K562 (cell line): ENCODE measurements around the gene DTX4. TPM values are rescaled to one million over a fixed set of nuclear protein-coding genes. Genes with fewer than 3 reads are reported as not detected.
A peak's percentile ranks its signal among the peaks of the same experiment; 100 is the strongest.

Source experiments
- ATAC-seq: fragments of 200-7000 bp; cut with Tn5 transposase; 3 replicates; pipeline ENCODE4 v1.9.1; 2020; ENCODE audit warnings: moderate library complexity
- BruUV-seq: library from RNA; stranded (reverse); fragments of 400-500 nt; replicated peaks from 2 replicates; lab custom pipeline; 2021; lab: Mats Ljungman, UMichigan
- CTCF ChIA-PET: fragments of 300-600 bp; formaldehyde crosslinking; extraction: SDS; loops from one replicate; lab custom pipeline; 2021; ENCODE audit warnings: low intra/inter-chr PET ratio; lab: Yijun Ruan, JAX
- POLR2A ChIA-PET: fragments of 300-600, 350-650 bp; sonication (Branson Sonifier 250); formaldehyde crosslinking; extraction: SDS; loops from one replicate; lab custom pipeline; 2021; ENCODE audit warnings: antibody characterized with exemption, inconsistent platforms; lab: Yijun Ruan, JAX
- DNase-seq, 4 experiments: peaks; one replicate each; pipeline versions ENCODE4 v3.0.0 to v3.0.0-alpha.2; 2011 to 2018; ENCODE audit warnings: low spot score in 3 of 4, mixed read lengths in 3 of 4; ENCODE audit errors: extremely low read depth in 1 of 4
- FAIRE-seq: peaks from 2 replicates; lab custom pipeline; 2011; peaks lifted over from hg19 to GRCh38; lab: Jason Lieb, UNC
- H2AFZ ChIP-seq: 2 replicates; pipeline ENCODE4 v1.6.0; 2011; ENCODE audit warnings: low read depth, low read length, control low read depth, inconsistent platforms
- H3K27ac ChIP-seq: fragments of 200-600 bp; 3 replicates; pipeline ENCODE4 v1.8.0; 2011; ENCODE audit warnings: low read depth, mild to moderate bottlenecking, control low read depth, inconsistent platforms, low read length, moderate library complexity, mixed read lengths; ENCODE audit errors: extremely low read depth
- H3K27me3 ChIP-seq, 2 experiments: fragments of 300-600 bp in 1 of 2; 2 replicates in 1 of 2; 3 replicates in 1 of 2; pipeline versions ENCODE4 v1.6.0 to v1.8.0; 2011; ENCODE audit warnings: inconsistent platforms in 2 of 2, low read length in 2 of 2, mild to moderate bottlenecking in 1 of 2, mixed read lengths in 1 of 2, moderate library complexity in 1 of 2; ENCODE audit not compliant: control insufficient read depth in 2 of 2, insufficient read depth in 2 of 2
- H3K36me3 ChIP-seq: fragments of 300-600 bp; 3 replicates; pipeline ENCODE4 v1.8.0; 2011; ENCODE audit warnings: mild to moderate bottlenecking, low read length, inconsistent platforms; ENCODE audit not compliant: control insufficient read depth, insufficient read depth
- H3K4me1 ChIP-seq, 2 experiments: fragments of 200-600 bp in 1 of 2; replicated peaks in 1 of 2; 2 replicates in 1 of 2; 3 replicates in 1 of 2; pipeline versions ENCODE4 v1.5.1 to v1.8.0; 2011; ENCODE audit warnings: inconsistent platforms in 2 of 2, low read length in 2 of 2, mild to moderate bottlenecking in 1 of 2, mixed read lengths in 1 of 2, moderate library complexity in 1 of 2; ENCODE audit not compliant: control insufficient read depth in 2 of 2, insufficient read depth in 2 of 2
- H3K4me2 ChIP-seq: 2 replicates; pipeline ENCODE4 v1.6.1; 2011; ENCODE audit warnings: low read length, control low read depth, inconsistent platforms, mixed read lengths; ENCODE audit not compliant: insufficient read depth
- H3K4me3 ChIP-seq: fragments of 200-600 bp; sonication (generic), shearing (Covaris generic); 2 replicates; pipeline ENCODE4 v1.5.1; 2016; ENCODE audit warnings: control low read depth, inconsistent platforms
- H3K79me2 ChIP-seq: fragments of 200-600 bp; 3 replicates; pipeline ENCODE4 v1.8.0; 2011; ENCODE audit warnings: low read length, inconsistent platforms; ENCODE audit not compliant: control insufficient read depth, insufficient read depth
- H3K9ac ChIP-seq, 2 experiments: 2 replicates each; pipeline versions ENCODE4 v1.6.0 to v1.6.1; 2011; ENCODE audit warnings: low read depth in 2 of 2, low read length in 2 of 2, control low read depth in 1 of 2, inconsistent platforms in 1 of 2, mild to moderate bottlenecking in 1 of 2, mixed read lengths in 1 of 2; ENCODE audit not compliant: insufficient read depth in 1 of 2
- H3K9me1 ChIP-seq: one replicate; pipeline ENCODE4 v1.6.0; 2011; ENCODE audit warnings: inconsistent platforms, mild to moderate bottlenecking, low read length, moderate library complexity; ENCODE audit not compliant: control insufficient read depth, insufficient read depth
- H3K9me3 ChIP-seq: replicated peaks from 2 replicates; pipeline ENCODE4 v1.5.1; 2011; ENCODE audit warnings: low read depth, low read length, inconsistent platforms; ENCODE audit not compliant: control insufficient read depth, insufficient read depth
- H4K20me1 ChIP-seq: replicated peaks from 2 replicates; pipeline ENCODE4 v1.6.1; 2011; ENCODE audit warnings: low read length, inconsistent platforms, mixed read lengths; ENCODE audit not compliant: control insufficient read depth, insufficient read depth
- BMI1 ChIP-seq: fragments of 150-350 bp; IDR thresholded peaks from 2 replicates; pipeline ENCODE4 v1.6.1; 2014; ENCODE audit warnings: low read length
- BRF2 ChIP-seq: IDR thresholded peaks from 3 replicates; pipeline ENCODE4 v1.6.1; 2011; ENCODE audit warnings: borderline replicate concordance, mild to moderate bottlenecking; ENCODE audit not compliant: insufficient read length, insufficient read depth
- CTBP1 ChIP-seq: fragments of 450-650 bp; IDR thresholded peaks from 2 replicates; pipeline ENCODE4 v1.6.1; 2016; ENCODE audit warnings: borderline replicate concordance
- DPF2 ChIP-seq: fragments of 450-650 bp; IDR thresholded peaks from 2 replicates; pipeline ENCODE4 v1.6.1; 2016
- KLF16 ChIP-seq: IDR thresholded peaks from 2 replicates; pipeline ENCODE4 v1.6.1; 2016; ENCODE audit warnings: antibody characterized with exemption
- MBD1 ChIP-seq: fragments of 250-450 bp; sonication (Bioruptor Pico); IDR thresholded peaks from 2 replicates; pipeline ENCODE4 v1.8.0; 2022; ENCODE audit warnings: inconsistent platforms
- NR4A1 ChIP-seq, 2 experiments: fragments of 250-450 bp in 1 of 2; fragments of 450-650 bp in 1 of 2; sonication (Bioruptor Pico) in 1 of 2; IDR thresholded peaks; 2 replicates each; pipeline versions ENCODE4 v1.4.0 to v1.6.1; 2016 to 2020; ENCODE audit warnings: mild to moderate bottlenecking in 2 of 2, missing compliant biosample characterization in 1 of 2, missing genetic modification characterization in 1 of 2, moderate library complexity in 1 of 2
- ZBTB9 ChIP-seq: fragments of 450-650 bp; formaldehyde crosslinking; IDR thresholded peaks from 2 replicates; pipeline ENCODE4 v1.4.0; 2020; ENCODE audit warnings: mild to moderate bottlenecking, moderate library complexity
- ZNF584 ChIP-seq: fragments of 200-800 bp; sonication (Bioruptor generic); IDR thresholded peaks from 2 replicates; pipeline ENCODE4 v1.6.1; 2016; ENCODE audit warnings: low read depth, mild to moderate bottlenecking, missing genetic modification characterization, missing compliant biosample characterization
- ZNF740 ChIP-seq, 3 experiments: fragments of 200-800 bp in 1 of 3; sonication (Bioruptor generic) in 1 of 3; sonication (generic) in 1 of 3; formaldehyde crosslinking in 1 of 3; IDR thresholded peaks; 2 replicates each; pipeline versions ENCODE4 v1.6.1 to v1.8.0; 2016 to 2022; ENCODE audit warnings: mild to moderate bottlenecking in 2 of 3, missing compliant biosample characterization in 2 of 3, missing genetic modification characterization in 2 of 3, missing genetic modification reagents in 1 of 3
- WGBS: fragments of 100-300 bp; shearing (Covaris generic); methylation state at CpG from one replicate; pipeline ENCODE4 v1.1.6; 2016; ENCODE audit warnings: low coverage, mixed read lengths; ENCODE audit not compliant: insufficient coverage; ENCODE audit errors: missing lambda C conversion rate; 5-methylcytosine and 5-hydroxymethylcytosine counted together
- in situ Hi-C: fragments of 300-500 bp; cut with MboI; formaldehyde crosslinking; loops from 4 replicates; pipeline ENCODE4 v1.15.0; 2018; ENCODE audit warnings: inconsistent platforms, mixed read lengths
- intact Hi-C: fragments of 100-400 bp; cut with micrococcal nuclease; formaldehyde crosslinking; loops from 2 replicates; pipeline ENCODE4 v1.14.2; 2022
- polyA plus RNA-seq, 8 experiments: library from polyadenylated mRNA; depleted of rRNA in 4 of 8; stranded (reverse) in 5 of 8; unstranded in 3 of 8; fragments of >200 nt; fragmentation: Nextera tagmentation in 2 of 8; fragmentation: Illumina TruSeq in 1 of 8; extraction: Ambion mirVana in 2 of 8; extraction: Trizol in 1 of 8; gene quantifications; 2 replicates each; pipeline versions ENCODE4 v1.2.1 to v1.2.3, GENCODE V29; 2011 to 2014; ENCODE audit warnings: inconsistent platforms in 1 of 8, missing spikeins in 1 of 8
- total RNA-seq, 7 experiments: library from RNA; depleted of rRNA in 6 of 7; stranded (reverse); fragments of >200 nt in 6 of 7; fragmentation: Illumina TruSeq in 2 of 7; extraction: Trizol in 2 of 7; gene quantifications; 2 replicates each; pipeline versions ENCODE4 v1.2.1 to v1.2.3, GENCODE V29; 2011 to 2021; ENCODE audit warnings: low replicate concordance in 1 of 7

The DTX4 gene
- total and polyA plus RNA-seq, 9 of the 15 experiments (the other 6 are each of a cell fraction or from before 2014, with no cell fraction given): 0.03 to 0.47 (median 0.04) TPM; not detected in 4

- no peak for TF ChIP-seq BRF2
Observed at GRCh38 chr11:59171508-59172322, at the start of gene DTX4 (continued).

GRCh38 chr11:59135648-59136461 is 36.1 kb upstream of the DTX4 start:
- H3K27me3 ChIP-seq: no peaks in the 10 kb centered on the region
- H2AFZ ChIP-seq: peak overlapping the region; percentile 81
- no peaks in the 10 kb centered on the region for H4K20me1 ChIP-seq
- DNase-seq (peak; percentile 80 to 83 (median 81)), FAIRE-seq (peak; percentile 85), ATAC-seq (peak; percentile 100)
- POLR2A ChIA-PET: interaction anchor here (0.5 to 0.8 kb wide), 3 partner anchors 9 to 654 kb away, joined by 3 read pairs; no protein-coding TSS in a partner anchor
- peaks cover 2 to 3% of the 10 kb centered on the region in 2 experiments; a peak in 2 of 5 replicates for H3K4me1 ChIP-seq
- H3K4me2 ChIP-seq: peak overlapping the region; percentile 66
- H3K9me1 ChIP-seq: no peaks in the 10 kb centered on the region
- H3K9me3 ChIP-seq: no peaks in the 10 kb centered on the region
- no peaks in the 10 kb centered on the region for H3K36me3 ChIP-seq
- WGBS: 4% methylated on average over 17 of the region's 20 CpGs
- peak overlapping the region; percentile 9; the same call in 1 of the 2 replicates for H3K4me3 ChIP-seq
- CTCF ChIA-PET: interaction anchor here (0.6 to 2.1 kb wide), 6 partner anchors 82 to 1417 kb away, joined by 3 to 8 read pairs (median 5); no protein-coding TSS in a partner anchor
- no peak overlapping the region for H3K27ac ChIP-seq
- no TSS peak for BruUV-seq
- intact Hi-C loops: loop anchor here (1.0 to 2.0 kb wide), 3 partner anchors 39 to 177 kb away; no protein-coding TSS in a partner anchor
- H3K79me2 ChIP-seq: no peaks in the 10 kb centered on the region
- in situ Hi-C loops: loop anchor here (25.0 kb wide), 1 partner anchor 499 kb away; no protein-coding TSS in a partner anchor
- H3K9ac ChIP-seq: peak overlapping the region in 1 of 2 experiments; percentile 64; a peak in 1 of 4 replicates
- TF ChIP-seq DPF2 (no peak), ZNF584 (0 out of 2 replicates have a peak, but pooled peaks have one; percentile 55), BMI1 (no peak), CTBP1 (peak; percentile 17; the same call in 1 of the 2 replicates), MBD1 (CRISPR knock-in tag) (no peak), ZBTB9 (CRISPR knock-in tag) (peak; percentile 61; the same call in 1 of the 2 replicates), ZNF740 (CRISPR knock-in tag; IDR thresholded peaks at IDR 0.05) (no peak), ZNF740 (tag; IDR thresholded peaks at IDR 0.05) (peak in 1 of 2 experiments; percentile 43; a peak in 1 of 4 replicates), NR4A1 (CRISPR knock-in tag; IDR thresholded peaks at IDR 0.05) (no peak), NR4A1 (tag; IDR thresholded peaks at IDR 0.05) (peak; percentile 92; the same call in 1 of the 2 replicates), KLF16 (peak; percentile 52; the same call in 1 of the 2 replicates)
